ENCODE results near the gene RAB3IP.

The RAB3IP gene

GRCh38 chr12:69822201-69822860 is 83.7 kb downstream of the RAB3IP start:
- no peak for DNase-seq (ENCODE audit: low spot score)
- TF ChIP-seq CTCF (IDR thresholded peaks at IDR 0.05; ENCODE audit: poor library complexity, severe bottlenecking), result no peak
- ATAC-seq (ENCODE audit: low read depth), result no peak; the same call in 1 of the 3 replicates
- H3K4me3 ChIP-seq (ENCODE audit: severe bottlenecking), result no peak overlapping the region
- H3K27ac ChIP-seq (ENCODE audit: poor library complexity, severe bottlenecking), result peak overlapping the region; percentile 47
- H3K9me3 ChIP-seq (ENCODE audit: severe bottlenecking), result no peaks in the 10 kb centered on the region
- H3K36me3 ChIP-seq (ENCODE audit: low read depth), result no peaks in the 10 kb centered on the region
- peaks cover 12% of the 10 kb centered on the region for H3K4me1 ChIP-seq (ENCODE audit: insufficient read depth, poor library complexity, severe bottlenecking)
- no peaks in the 10 kb centered on the region for H3K27me3 ChIP-seq (ENCODE audit: insufficient read depth, poor library complexity, severe bottlenecking)

GRCh38 chr12:69824028-69824427 is 85.4 kb downstream of the RAB3IP start:
- Histone ChIP-seq H3K27me3 (ENCODE audit: insufficient read depth, poor library complexity, severe bottlenecking) (no peaks in the 10 kb centered on the region), H3K36me3 (ENCODE audit: low read depth) (no peaks in the 10 kb centered on the region), H3K4me3 (ENCODE audit: severe bottlenecking) (no peak overlapping the region), H3K9me3 (ENCODE audit: severe bottlenecking) (no peaks in the 10 kb centered on the region), H3K4me1 (ENCODE audit: insufficient read depth, poor library complexity, severe bottlenecking) (peaks cover 12% of the 10 kb centered on the region), H3K27ac (ENCODE audit: poor library complexity, severe bottlenecking) (no peak overlapping the region)
- ATAC-seq (ENCODE audit: low read depth) (no peak), DNase-seq (ENCODE audit: low spot score) (no peak)
- no peak for TF ChIP-seq CTCF (IDR thresholded peaks at IDR 0.05; ENCODE audit: poor library complexity, severe bottlenecking)

GRCh38 chr12:69824966-69825560 is 86.4 kb downstream of the RAB3IP start, which contains the start of gene MYRFL:
Gene MYRFL (plus strand): TSS chr12:69825227. CDS start chr12:69825518, 291 bp downstream.
- ATAC-seq (ENCODE audit: low read depth) (no peak), DNase-seq (ENCODE audit: low spot score) (no peak)
- Histone ChIP-seq H3K27ac (ENCODE audit: poor library complexity, severe bottlenecking) (no peak within 1 kb of the TSS), H3K36me3 (ENCODE audit: low read depth) (no peaks in the 10 kb centered on the region), H3K27me3 (ENCODE audit: insufficient read depth, poor library complexity, severe bottlenecking) (no peaks in the 10 kb centered on the region), H3K9me3 (ENCODE audit: severe bottlenecking) (no peaks in the 10 kb centered on the region), H3K4me1 (ENCODE audit: insufficient read depth, poor library complexity, severe bottlenecking) (peaks cover 12% of the 10 kb centered on the region), H3K4me3 (ENCODE audit: severe bottlenecking) (no peak within 1 kb of the TSS)
- no peak for TF ChIP-seq CTCF (IDR thresholded peaks at IDR 0.05; ENCODE audit: poor library complexity, severe bottlenecking)

GRCh38 chr12:69828897-69829296 is 90.2 kb downstream of the RAB3IP start:
- no peaks in the 10 kb centered on the region for H3K36me3 ChIP-seq (ENCODE audit: low read depth)
- no peak for DNase-seq (ENCODE audit: low spot score)
- no peaks in the 10 kb centered on the region for H3K27me3 ChIP-seq (ENCODE audit: insufficient read depth, poor library complexity, severe bottlenecking)
- TF ChIP-seq CTCF (IDR thresholded peaks at IDR 0.05; ENCODE audit: poor library complexity, severe bottlenecking), result no peak
- no peaks in the 10 kb centered on the region for H3K4me1 ChIP-seq (ENCODE audit: insufficient read depth, poor library complexity, severe bottlenecking)
- no peak overlapping the region for H3K27ac ChIP-seq (ENCODE audit: poor library complexity, severe bottlenecking)
- ATAC-seq (ENCODE audit: low read depth), result no peak
- no peak overlapping the region for H3K4me3 ChIP-seq (ENCODE audit: severe bottlenecking)
- H3K9me3 ChIP-seq (ENCODE audit: severe bottlenecking), result no peaks in the 10 kb centered on the region

GRCh38 chr12:69833696-69834095 is 95.0 kb downstream of the RAB3IP start:
- Histone ChIP-seq H3K4me1 (ENCODE audit: insufficient read depth, poor library complexity, severe bottlenecking) (no peaks in the 10 kb centered on the region), H3K27ac (ENCODE audit: poor library complexity, severe bottlenecking) (no peak overlapping the region), H3K4me3 (ENCODE audit: severe bottlenecking) (no peak overlapping the region), H3K27me3 (ENCODE audit: insufficient read depth, poor library complexity, severe bottlenecking) (no peaks in the 10 kb centered on the region), H3K36me3 (ENCODE audit: low read depth) (no peaks in the 10 kb centered on the region), H3K9me3 (ENCODE audit: severe bottlenecking) (no peaks in the 10 kb centered on the region)
- DNase-seq (ENCODE audit: low spot score) (no peak), ATAC-seq (ENCODE audit: low read depth) (no peak)
- no peak for TF ChIP-seq CTCF (IDR thresholded peaks at IDR 0.05; ENCODE audit: poor library complexity, severe bottlenecking)
